ENCODE measurements around the gene CDK5R1.

DNA sequence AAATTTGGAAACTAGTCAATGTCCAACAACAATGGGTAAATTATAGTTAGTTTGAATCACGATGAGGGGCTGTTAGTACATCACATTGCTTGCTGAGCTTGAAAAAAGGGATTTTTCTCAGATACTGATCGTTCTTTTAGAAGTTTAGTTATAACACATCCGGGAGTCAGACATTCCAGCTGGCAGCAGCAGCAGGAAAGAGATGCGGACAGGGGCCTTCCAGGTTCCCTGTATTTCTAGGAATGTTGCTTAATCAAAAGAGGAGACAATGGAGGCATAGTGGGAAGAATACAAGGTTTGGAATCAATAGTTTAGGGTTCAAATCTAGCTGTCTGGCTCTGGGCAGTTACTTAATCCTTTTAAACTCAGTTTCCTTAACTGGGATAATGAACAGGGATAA lies 27.8 kb downstream of the CDK5R1 start:
- TF ChIP-seq POLR2A (IDR thresholded peaks at IDR 0.05) (no peak), EP300 (IDR thresholded peaks at IDR 0.05) (no peak)
- TF ChIP-seq, protein P1, sequence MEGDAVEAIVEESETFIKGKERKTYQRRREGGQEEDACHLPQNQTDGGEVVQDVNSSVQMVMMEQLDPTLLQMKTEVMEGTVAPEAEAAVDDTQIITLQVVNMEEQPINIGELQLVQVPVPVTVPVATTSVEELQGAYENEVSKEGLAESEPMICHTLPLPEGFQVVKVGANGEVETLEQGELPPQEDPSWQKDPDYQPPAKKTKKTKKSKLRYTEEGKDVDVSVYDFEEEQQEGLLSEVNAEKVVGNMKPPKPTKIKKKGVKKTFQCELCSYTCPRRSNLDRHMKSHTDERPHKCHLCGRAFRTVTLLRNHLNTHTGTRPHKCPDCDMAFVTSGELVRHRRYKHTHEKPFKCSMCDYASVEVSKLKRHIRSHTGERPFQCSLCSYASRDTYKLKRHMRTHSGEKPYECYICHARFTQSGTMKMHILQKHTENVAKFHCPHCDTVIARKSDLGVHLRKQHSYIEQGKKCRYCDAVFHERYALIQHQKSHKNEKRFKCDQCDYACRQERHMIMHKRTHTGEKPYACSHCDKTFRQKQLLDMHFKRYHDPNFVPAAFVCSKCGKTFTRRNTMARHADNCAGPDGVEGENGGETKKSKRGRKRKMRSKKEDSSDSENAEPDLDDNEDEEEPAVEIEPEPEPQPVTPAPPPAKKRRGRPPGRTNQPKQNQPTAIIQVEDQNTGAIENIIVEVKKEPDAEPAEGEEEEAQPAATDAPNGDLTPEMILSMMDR (IDR thresholded peaks at IDR 0.05): no peak

Measured in ovary (tissue), 3 donors.